Stimulated activated CD8-positive, alpha-beta memory T cell treated with anti-CD3 and anti-CD28 coated beads, Interleukin-12 subunit alpha, Interleukin-12 subunit beta, amount 100 ng/mL, for 4 hours (primary cell): ENCODE results near the gene GPR17.

Experiments used
- DNase-seq: peaks from one replicate; pipeline ENCODE4 v3.0.0-alpha.2; 2020; ENCODE audit warnings: low read depth

The GPR17 gene

DNA sequence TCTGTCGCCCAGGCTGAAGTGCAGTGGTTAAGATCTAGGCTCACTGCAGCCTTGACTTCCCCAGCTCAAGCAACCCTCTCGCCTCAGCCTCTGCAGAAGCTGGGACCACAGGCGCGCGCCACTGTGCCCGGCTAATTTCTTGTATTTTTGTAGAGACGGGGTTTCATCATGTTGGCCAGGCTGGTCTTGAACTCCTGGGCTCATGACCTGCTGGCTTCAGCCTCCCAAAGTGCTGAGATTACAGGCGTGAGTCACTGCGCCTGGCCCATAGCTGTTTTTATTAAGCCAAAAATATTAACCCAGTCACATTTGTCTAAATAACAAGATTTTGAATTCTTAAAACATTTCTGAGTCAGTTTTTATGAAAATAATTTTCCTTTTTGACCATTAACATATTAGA, 49.0 kb downstream of the GPR17 start:
- no peak for DNase-seq

DNA sequence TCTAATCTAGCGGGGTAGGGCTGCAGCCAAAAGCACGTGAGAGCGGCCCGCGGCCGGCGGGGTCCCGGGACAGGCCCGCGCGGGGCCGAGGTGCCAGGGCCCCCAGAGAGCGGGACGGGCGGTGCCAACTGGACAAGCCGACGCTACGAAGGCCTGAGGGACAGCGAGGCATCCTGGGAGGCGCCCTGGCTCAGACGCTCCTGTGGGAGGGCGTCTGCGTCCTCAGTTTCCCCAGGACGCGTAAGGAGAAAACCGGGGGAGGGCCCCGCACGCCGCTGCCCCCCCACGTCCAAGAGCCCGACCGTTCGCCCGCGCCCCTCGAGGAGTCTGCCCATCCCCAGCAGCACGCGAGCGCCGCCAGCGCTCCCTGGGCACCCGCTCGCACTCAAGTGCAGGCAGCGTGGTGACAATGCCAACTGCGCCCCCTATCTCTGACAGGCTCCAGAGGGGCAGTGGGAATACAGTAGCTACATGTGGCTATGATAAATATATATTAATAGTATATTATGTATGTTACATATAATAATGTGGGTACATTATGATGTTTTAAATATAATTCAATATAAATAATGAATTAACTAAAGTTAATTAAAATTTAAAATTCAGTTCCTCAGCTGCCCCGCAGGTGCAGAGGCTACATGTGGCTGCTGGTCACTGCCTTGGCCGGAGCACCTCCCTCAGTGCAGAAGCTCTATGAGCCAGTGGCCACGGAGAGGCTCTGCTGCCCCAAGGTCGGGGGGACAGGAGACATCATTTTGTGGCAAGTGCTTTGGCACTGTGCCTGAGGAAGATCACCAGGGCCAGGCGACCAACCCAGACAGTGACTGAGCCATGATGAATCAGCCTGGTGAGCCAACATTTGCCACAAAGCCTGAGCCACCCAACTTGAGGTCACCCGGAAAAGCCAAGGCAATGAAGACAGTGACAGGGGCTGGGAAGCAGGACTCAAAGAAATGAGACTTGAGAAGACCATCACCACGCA, 49.8 kb downstream of the GPR17 start:
- no peak for DNase-seq

DNA sequence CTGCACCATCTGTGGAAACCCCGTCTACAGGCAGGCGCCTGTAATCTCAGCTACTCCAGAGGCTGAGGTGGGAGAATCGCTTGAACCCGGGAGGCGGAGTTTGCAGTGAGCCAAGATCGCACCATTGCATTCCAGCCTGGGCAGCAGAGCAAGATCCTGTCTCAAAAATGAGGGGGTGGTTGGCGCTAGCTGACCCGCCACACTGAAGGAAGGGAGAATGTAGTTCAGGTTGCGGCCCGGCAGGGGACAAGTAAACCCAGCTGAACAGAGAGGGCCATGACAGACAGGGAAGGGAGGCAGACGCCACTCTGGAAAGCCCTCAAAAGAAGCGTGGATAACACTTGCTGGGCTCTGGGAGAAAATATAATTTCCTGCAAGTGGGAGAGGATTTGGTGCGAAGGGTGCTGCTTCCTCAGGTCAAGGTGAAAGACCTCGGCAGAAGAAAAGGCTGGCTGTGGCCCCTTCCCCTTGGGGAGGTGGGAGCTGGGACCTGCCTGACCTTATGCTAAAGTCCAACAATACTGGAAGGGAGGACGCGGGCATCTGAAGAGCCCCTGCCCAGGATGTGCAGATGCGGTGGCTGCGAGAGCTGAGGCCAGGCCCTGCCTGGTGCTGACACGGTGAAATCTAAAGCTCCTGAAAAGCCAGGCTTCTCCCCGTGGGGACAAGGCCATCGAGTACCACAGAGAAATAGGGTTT, 51.7 kb downstream of the GPR17 start:
- no peak for DNase-seq

DNA sequence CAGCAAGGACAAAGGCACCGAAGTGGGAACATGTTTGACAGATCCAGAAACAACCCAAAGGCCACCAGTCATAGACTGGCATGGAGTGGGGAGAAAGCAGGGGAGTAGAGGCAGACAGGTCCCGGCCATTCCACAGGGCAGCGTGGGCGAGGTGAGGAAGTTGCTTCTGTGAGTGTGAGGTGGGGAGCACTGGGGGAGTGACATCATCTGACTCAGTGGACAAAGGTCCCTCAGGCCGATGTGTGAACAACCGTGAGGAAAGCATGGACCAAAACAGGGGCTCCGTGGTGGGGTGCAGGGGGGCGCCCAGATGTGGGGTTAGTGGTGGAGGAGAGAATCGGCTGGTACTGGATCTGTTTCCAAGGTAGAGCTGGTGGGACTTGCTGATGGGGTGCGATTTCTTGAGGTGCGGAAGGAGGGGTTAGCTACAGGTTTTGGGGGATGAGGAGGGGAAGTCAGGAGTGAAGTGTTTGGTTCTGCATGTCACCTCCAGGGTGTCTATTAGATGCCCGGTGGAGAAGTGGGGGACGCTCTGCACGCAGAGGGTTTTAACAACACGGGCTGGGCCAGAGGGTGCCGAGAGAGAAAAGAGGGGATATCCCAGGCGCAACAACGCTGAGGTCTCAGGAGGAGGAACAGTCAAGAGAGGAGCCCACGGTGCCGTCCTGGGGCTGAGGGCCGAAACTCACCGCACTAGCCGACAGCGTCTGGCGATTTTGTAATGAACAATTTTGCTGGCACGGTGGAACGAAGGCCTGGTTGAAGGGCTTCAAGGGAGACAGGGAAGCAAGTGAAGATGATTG, 52.8 kb downstream of the GPR17 start:
- DNase-seq: no peak

DNA sequence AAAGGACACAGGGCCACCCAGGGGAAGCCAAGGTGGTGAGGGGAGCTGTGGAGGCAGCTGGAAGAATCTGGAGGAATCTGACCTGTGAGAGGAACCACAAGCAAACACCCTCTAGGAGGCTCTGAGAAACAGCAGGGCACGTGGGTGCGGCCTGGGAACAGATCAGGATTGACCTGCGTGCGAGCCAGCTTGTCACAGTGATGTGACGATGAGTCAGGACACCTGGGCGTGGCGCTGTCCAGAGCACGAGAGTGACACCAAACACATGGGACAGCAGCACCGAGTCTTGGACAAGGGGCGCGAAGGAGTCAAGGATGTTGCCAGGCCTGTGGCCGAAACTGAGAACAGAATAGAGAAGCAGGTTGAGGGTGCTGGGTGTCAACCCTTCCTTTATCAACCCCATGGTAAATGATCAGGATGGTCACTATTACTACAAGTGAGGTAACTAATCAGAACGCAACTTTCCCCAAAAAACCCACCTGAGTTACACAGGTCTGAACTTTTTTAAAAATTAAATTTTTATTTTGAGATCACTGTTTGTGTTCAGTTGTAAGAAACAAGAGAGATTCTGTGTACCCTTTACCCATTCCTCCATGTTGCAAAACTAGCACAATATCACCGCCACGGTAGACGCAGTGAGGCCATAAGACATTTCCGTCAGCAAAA, 54.7 kb downstream of the GPR17 start:
- DNase-seq: peak; percentile 14

DNA sequence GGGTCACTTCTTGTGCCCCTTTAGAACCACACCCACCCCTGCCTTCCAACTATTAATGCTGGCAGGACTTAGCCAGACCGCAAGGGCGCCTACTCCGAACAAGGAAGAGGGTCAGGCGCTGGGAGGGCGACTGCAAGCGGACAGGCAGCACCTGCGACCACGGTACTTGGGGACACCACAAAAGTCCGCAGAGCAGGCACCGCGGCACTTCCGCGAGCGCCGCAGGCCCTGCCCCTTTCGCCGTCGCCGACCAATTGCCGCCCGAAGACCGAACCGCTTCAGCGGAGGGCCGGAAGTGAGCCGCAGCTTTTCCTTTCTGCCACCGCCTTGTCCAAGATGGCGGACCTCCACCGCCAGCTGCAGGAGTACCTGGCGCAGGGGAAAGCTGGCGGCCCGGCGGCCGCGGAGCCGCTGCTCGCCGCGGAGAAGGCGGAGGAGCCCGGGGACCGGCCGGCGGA, 55.3 kb downstream of the GPR17 start, which contains the start of gene SFT2D3:
SFT2D3 (plus strand) TSS at position 305 of the 458 bp plus-strand sequence; CDS start at position 337, 32 bp downstream.
- peak; percentile 83 for DNase-seq

DNA sequence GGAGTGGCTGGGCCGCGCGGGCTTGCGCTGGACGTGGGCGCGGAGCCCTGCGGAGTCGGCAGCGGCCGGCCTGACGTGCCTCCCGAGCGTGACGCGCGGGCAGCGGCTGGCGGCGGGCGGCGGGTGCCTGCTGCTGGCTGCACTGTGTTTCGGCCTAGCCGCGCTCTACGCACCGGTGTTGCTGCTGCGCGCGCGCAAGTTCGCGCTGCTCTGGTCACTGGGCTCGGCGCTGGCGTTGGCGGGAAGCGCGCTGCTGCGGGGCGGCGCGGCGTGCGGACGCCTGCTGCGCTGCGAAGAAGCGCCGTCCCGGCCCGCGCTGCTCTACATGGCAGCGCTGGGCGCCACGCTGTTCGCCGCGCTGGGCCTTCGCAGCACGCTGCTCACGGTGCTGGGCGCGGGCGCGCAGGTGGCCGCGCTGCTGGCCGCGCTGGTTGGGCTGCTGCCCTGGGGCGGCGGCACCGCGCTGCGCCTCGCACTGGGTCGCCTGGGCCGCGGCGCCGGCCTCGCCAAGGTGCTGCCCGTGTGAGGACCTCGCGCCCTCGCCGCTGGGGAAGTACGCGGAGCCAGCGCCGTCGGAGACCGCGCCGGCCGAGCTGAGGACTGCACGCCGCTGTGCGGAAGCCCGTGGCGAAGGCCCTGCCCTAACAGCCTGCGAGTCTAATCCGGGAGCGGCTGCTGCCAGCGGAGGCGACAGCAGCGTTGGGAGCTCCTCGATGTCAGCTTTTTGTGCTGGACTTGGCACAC, 55.9 kb downstream of the GPR17 start:
- peak; percentile 74 for DNase-seq
